SK-N-SH (cell line): ENCODE data around the gene GSK3A.

ENCODE experiments used
- NRF1 ChIP-seq: IDR thresholded peaks from 2 replicates; pipeline ENCODE4 v1.6.1; 2012; ENCODE audit warnings: low read depth, mild to moderate bottlenecking, low read length
- TAF1 ChIP-seq: IDR thresholded peaks from 2 replicates; pipeline ENCODE4 v1.6.1; 2012; ENCODE audit warnings: low read depth, mild to moderate bottlenecking, low read length, moderate library complexity, borderline replicate concordance
- TEAD4 ChIP-seq: IDR thresholded peaks from 2 replicates; pipeline ENCODE4 v1.4.0; 2012; ENCODE audit warnings: mild to moderate bottlenecking, borderline replicate concordance; ENCODE audit not compliant: insufficient read depth
- TF ChIP-seq, protein P1 (sequence below): fragments of 200-600 bp; sonication (generic); IDR thresholded peaks from 2 replicates; pipeline ENCODE4 v1.6.1; 2017; ENCODE audit warnings: antibody characterized with exemption, mild to moderate bottlenecking, moderate library complexity

DNA sequence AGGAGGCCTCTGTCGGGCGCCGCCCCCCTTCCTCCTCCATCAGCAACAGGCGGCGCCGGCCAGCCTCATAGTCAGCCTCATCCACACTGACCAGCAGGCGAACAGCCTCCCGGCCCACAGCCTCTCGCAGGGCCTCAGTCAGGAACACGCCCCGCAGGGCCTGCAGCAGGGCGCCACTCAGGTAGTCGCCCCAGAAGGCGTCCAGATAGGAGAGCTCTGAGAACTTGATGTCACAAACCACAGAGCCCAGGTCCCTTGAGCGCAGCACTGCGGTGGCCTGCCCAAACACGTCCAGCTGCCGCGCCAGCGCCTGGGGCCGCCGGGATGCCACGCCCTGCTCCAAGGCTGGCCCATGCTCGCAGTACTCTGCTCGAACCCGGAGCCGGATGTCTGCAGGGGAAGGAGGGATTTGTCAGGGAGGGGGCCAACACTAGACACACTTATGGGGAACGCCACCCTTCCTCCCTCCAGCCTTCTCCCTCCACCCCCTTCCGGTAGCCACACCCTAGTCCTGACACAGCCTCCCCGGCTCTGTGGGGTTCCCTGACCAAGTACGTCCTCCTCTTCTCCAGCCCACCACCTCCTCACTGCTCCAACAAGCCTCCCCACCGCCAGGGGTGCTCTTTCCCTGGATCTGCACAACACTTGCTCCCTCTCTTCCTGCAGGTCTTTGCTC, 42.8 kb downstream of the GSK3A start:
- TF ChIP-seq, protein P1, sequence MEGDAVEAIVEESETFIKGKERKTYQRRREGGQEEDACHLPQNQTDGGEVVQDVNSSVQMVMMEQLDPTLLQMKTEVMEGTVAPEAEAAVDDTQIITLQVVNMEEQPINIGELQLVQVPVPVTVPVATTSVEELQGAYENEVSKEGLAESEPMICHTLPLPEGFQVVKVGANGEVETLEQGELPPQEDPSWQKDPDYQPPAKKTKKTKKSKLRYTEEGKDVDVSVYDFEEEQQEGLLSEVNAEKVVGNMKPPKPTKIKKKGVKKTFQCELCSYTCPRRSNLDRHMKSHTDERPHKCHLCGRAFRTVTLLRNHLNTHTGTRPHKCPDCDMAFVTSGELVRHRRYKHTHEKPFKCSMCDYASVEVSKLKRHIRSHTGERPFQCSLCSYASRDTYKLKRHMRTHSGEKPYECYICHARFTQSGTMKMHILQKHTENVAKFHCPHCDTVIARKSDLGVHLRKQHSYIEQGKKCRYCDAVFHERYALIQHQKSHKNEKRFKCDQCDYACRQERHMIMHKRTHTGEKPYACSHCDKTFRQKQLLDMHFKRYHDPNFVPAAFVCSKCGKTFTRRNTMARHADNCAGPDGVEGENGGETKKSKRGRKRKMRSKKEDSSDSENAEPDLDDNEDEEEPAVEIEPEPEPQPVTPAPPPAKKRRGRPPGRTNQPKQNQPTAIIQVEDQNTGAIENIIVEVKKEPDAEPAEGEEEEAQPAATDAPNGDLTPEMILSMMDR: no peak
- no peak for TF ChIP-seq NRF1
- TF ChIP-seq TAF1: no peak
- no peak for TF ChIP-seq TEAD4
